GM18526 (cell line): Measurements from ENCODE around the gene CTDSP1.

Experiments used
- POLR2A ChIP-seq: IDR thresholded peaks from 3 replicates; pipeline ENCODE4 v1.6.1; 2011; ENCODE audit not compliant: insufficient read length; ENCODE audit errors: extremely low read depth

CTDSP1 gene

GRCh38 chr2:218422403-218423086 lies 22.9 kb downstream of the CTDSP1 start:
- TF ChIP-seq POLR2A: no peak

GRCh38 chr2:218423584-218423983 lies 23.9 kb downstream of the CTDSP1 start:
- no peak for TF ChIP-seq POLR2A

- no peak for TF ChIP-seq POLR2A
These were observed 25.9 kb downstream of the CTDSP1 start for GRCh38 chr2:218425531-218425930.

- no peak for TF ChIP-seq POLR2A
These were observed 28.1 kb downstream of the CTDSP1 start for GRCh38 chr2:218427741-218428140.

- TF ChIP-seq POLR2A: no peak
These were observed 29.3 kb downstream of the CTDSP1 start for GRCh38 chr2:218428846-218429558.

GRCh38 chr2:218429911-218430692 lies 30.4 kb downstream of the CTDSP1 start:
- TF ChIP-seq POLR2A: no peak

GRCh38 chr2:218430721-218431120 lies 31.1 kb downstream of the CTDSP1 start:
- no peak for TF ChIP-seq POLR2A

GRCh38 chr2:218431878-218432277 lies 32.2 kb downstream of the CTDSP1 start:
- TF ChIP-seq POLR2A: no peak

- no peak for TF ChIP-seq POLR2A
These were observed 33.2 kb downstream of the CTDSP1 start for GRCh38 chr2:218432676-218433365.

- TF ChIP-seq POLR2A: no peak
These were observed 34.8 kb downstream of the CTDSP1 start for GRCh38 chr2:218434456-218434855.

- TF ChIP-seq POLR2A: no peak
These were observed 35.6 kb downstream of the CTDSP1 start for GRCh38 chr2:218435003-218435982.

GRCh38 chr2:218436992-218437391 lies 37.3 kb downstream of the CTDSP1 start:
- no peak for TF ChIP-seq POLR2A

GRCh38 chr2:218437969-218438368 lies 38.3 kb downstream of the CTDSP1 start:
- TF ChIP-seq POLR2A: no peak

GRCh38 chr2:218438596-218438995 lies 38.9 kb downstream of the CTDSP1 start:
- TF ChIP-seq POLR2A: no peak
